HEK293 (cell line): ENCODE data around the gene IL23R.

ENCODE experiments used
- CTCF ChIA-PET: fragments of 350-600 bp; formaldehyde crosslinking; extraction: SDS; loops from one replicate; lab custom pipeline; 2021; ENCODE audit warnings: antibody characterized with exemption; lab: Yijun Ruan, JAX
- POLR2A ChIA-PET: fragments of 300-600 bp; formaldehyde crosslinking; extraction: SDS; loops from one replicate; lab custom pipeline; 2020; ENCODE audit warnings: antibody characterized with exemption, inconsistent platforms; lab: Yijun Ruan, JAX
- H3K27ac ChIP-seq: fragments of 200-500 bp; sonication (Bioruptor generic); 2 replicates; pipeline ENCODE4 v1.5.1; 2014; ENCODE audit warnings: low read depth, low read length, control low read depth, inconsistent platforms; ENCODE audit errors: extremely low read depth
- H3K36me3 ChIP-seq, 2 experiments: fragments of 200-500 bp in 1 of 2; sonication (Bioruptor generic) in 1 of 2; 1 replicate in 1 of 2; 2 replicates in 1 of 2; pipeline ENCODE4 v1.5.1; 2014 to 2017; ENCODE audit warnings: inconsistent platforms in 2 of 2, low read length in 2 of 2; ENCODE audit not compliant: control insufficient read depth in 2 of 2, insufficient read depth in 1 of 2
- H3K4me1 ChIP-seq: fragments of 200-500 bp; sonication (Bioruptor generic); 2 replicates; pipeline ENCODE4 v1.5.1; 2014; ENCODE audit warnings: mild to moderate bottlenecking, low read length, inconsistent platforms; ENCODE audit not compliant: control insufficient read depth, insufficient read depth
- H3K4me3 ChIP-seq: 2 replicates; pipeline ENCODE4 v1.5.1; 2011; ENCODE audit warnings: low read depth, mild to moderate bottlenecking, control low read depth, low read length, moderate library complexity
- H3K9me3 ChIP-seq: fragments of 200-500 bp; sonication (Bioruptor generic); 2 replicates; pipeline ENCODE4 v1.5.1; 2014; ENCODE audit warnings: low read depth, low read length, inconsistent platforms; ENCODE audit not compliant: control insufficient read depth, insufficient read depth
- FEZF1 ChIP-seq: fragments of 450-650 bp; formaldehyde crosslinking; IDR thresholded peaks from 2 replicates; pipeline ENCODE4 v1.5.1; 2016; ENCODE audit warnings: missing biosample characterization, missing genetic modification characterization
- GLIS2 ChIP-seq: fragments of 450-650 bp; formaldehyde crosslinking; IDR thresholded peaks from 2 replicates; pipeline ENCODE4 v1.5.1; 2016; ENCODE audit warnings: missing biosample characterization, missing genetic modification characterization
- HOXA7 ChIP-seq: sonication (generic); formaldehyde crosslinking; IDR thresholded peaks from 2 replicates; pipeline ENCODE4 v1.8.1; 2022; ENCODE audit warnings: missing genetic modification reagents, borderline replicate concordance
- IKZF3 ChIP-seq: fragments of 450-650 bp; IDR thresholded peaks from 2 replicates; pipeline ENCODE4 v1.5.0; 2018; ENCODE audit warnings: missing biosample characterization, mild to moderate bottlenecking, missing genetic modification characterization, moderate library complexity
- KLF1 ChIP-seq: fragments of 450-650 bp; formaldehyde crosslinking; IDR thresholded peaks from 2 replicates; pipeline ENCODE4 v1.5.1; 2016; ENCODE audit warnings: missing biosample characterization, missing genetic modification characterization
- SCRT1 ChIP-seq: fragments of 450-650 bp; formaldehyde crosslinking; IDR thresholded peaks from 2 replicates; pipeline ENCODE4 v1.5.1; 2016; ENCODE audit warnings: missing biosample characterization, missing genetic modification characterization, borderline replicate concordance
- SETDB1 ChIP-seq: IDR thresholded peaks from one replicate; pipeline ENCODE4 v1.6.1; 2017; ENCODE audit warnings: mild to moderate bottlenecking, low read length, moderate library complexity, mixed read lengths; ENCODE audit not compliant: insufficient read length
- ZBTB21 ChIP-seq: fragments of 450-650 bp; formaldehyde crosslinking; IDR thresholded peaks from 2 replicates; pipeline ENCODE4 v1.5.1; 2017; ENCODE audit warnings: missing biosample characterization, missing genetic modification characterization
- ZBTB7A ChIP-seq: fragments of 450-650 bp; formaldehyde crosslinking; IDR thresholded peaks from 2 replicates; pipeline ENCODE4 v1.5.1; 2016; ENCODE audit warnings: low read depth, missing biosample characterization, missing genetic modification characterization
- ZFHX2 ChIP-seq: fragments of 450-650 bp; formaldehyde crosslinking; conservative IDR thresholded peaks from 2 replicates; pipeline ENCODE4 v1.5.1; 2016; ENCODE audit warnings: missing biosample characterization, missing genetic modification characterization
- ZFP3 ChIP-seq: fragments of 450-650 bp; formaldehyde crosslinking; IDR thresholded peaks from 2 replicates; pipeline ENCODE4 v1.5.1; 2016; ENCODE audit warnings: low read depth, missing biosample characterization, missing genetic modification characterization
- ZNF10 ChIP-seq: fragments of 450-650 bp; formaldehyde crosslinking; IDR thresholded peaks from 2 replicates; pipeline ENCODE4 v1.5.1; 2017; ENCODE audit warnings: missing biosample characterization, missing genetic modification characterization
- ZNF202 ChIP-seq: fragments of 450-650 bp; formaldehyde crosslinking; IDR thresholded peaks from 2 replicates; pipeline ENCODE4 v1.5.1; 2016; ENCODE audit warnings: missing biosample characterization, missing genetic modification characterization, borderline replicate concordance
- ZNF211 ChIP-seq: fragments of 450-650 bp; formaldehyde crosslinking; IDR thresholded peaks from 2 replicates; pipeline ENCODE4 v1.5.1; 2016; ENCODE audit warnings: low read depth, missing biosample characterization, missing genetic modification characterization
- ZNF23 ChIP-seq: fragments of 450-650 bp; formaldehyde crosslinking; IDR thresholded peaks from 2 replicates; pipeline ENCODE4 v1.5.1; 2016; ENCODE audit warnings: missing biosample characterization, missing genetic modification characterization, borderline replicate concordance
- ZNF239 ChIP-seq: fragments of 450-650 bp; formaldehyde crosslinking; IDR thresholded peaks from 2 replicates; pipeline ENCODE4 v1.5.1; 2016; ENCODE audit warnings: missing biosample characterization, missing genetic modification characterization
- ZNF266 ChIP-seq: fragments of 450-650 bp; formaldehyde crosslinking; IDR thresholded peaks from 2 replicates; pipeline ENCODE4 v1.5.1; 2016; ENCODE audit warnings: missing biosample characterization, missing genetic modification characterization, low read depth
- ZNF311 ChIP-seq: fragments of 450-650 bp; formaldehyde crosslinking; IDR thresholded peaks from 2 replicates; pipeline ENCODE4 v1.5.1; 2017; ENCODE audit warnings: missing biosample characterization, missing genetic modification characterization, borderline replicate concordance
- ZNF335 ChIP-seq: fragments of 450-650 bp; formaldehyde crosslinking; conservative IDR thresholded peaks from 2 replicates; pipeline ENCODE4 v1.5.1; 2016; ENCODE audit warnings: missing biosample characterization, missing genetic modification characterization
- ZNF341 ChIP-seq: fragments of 450-650 bp; formaldehyde crosslinking; IDR thresholded peaks from 2 replicates; pipeline ENCODE4; 2016; ENCODE audit warnings: low read depth, missing biosample characterization, missing genetic modification characterization
- ZNF354C ChIP-seq: fragments of 450-650 bp; formaldehyde crosslinking; IDR thresholded peaks from 2 replicates; pipeline ENCODE4 v1.5.1; 2016; ENCODE audit warnings: missing biosample characterization, missing genetic modification characterization, low read depth, borderline replicate concordance
- ZNF37A ChIP-seq: fragments of 450-650 bp; IDR thresholded peaks from 2 replicates; pipeline ENCODE4 v1.5.1; 2018; ENCODE audit warnings: missing biosample characterization, missing genetic modification characterization
- ZNF391 ChIP-seq: fragments of 450-650 bp; formaldehyde crosslinking; IDR thresholded peaks from 2 replicates; pipeline ENCODE4 v1.5.1; 2016; ENCODE audit warnings: low read depth, missing biosample characterization, missing genetic modification characterization, borderline replicate concordance
- ZNF423 ChIP-seq: fragments of 450-650 bp; formaldehyde crosslinking; IDR thresholded peaks from 2 replicates; pipeline ENCODE4 v1.5.1; 2016; ENCODE audit warnings: missing biosample characterization, missing genetic modification characterization
- ZNF426 ChIP-seq: fragments of 450-650 bp; formaldehyde crosslinking; IDR thresholded peaks from 2 replicates; pipeline ENCODE4 v1.5.1; 2017; ENCODE audit warnings: missing biosample characterization, missing genetic modification characterization, mild to moderate bottlenecking, inconsistent platforms, moderate library complexity
- ZNF610 ChIP-seq: fragments of 450-650 bp; formaldehyde crosslinking; IDR thresholded peaks from 2 replicates; pipeline ENCODE4 v1.5.1; 2016; ENCODE audit warnings: missing biosample characterization, missing genetic modification characterization, borderline replicate concordance
- ZNF623 ChIP-seq: fragments of 450-650 bp; formaldehyde crosslinking; IDR thresholded peaks from 2 replicates; pipeline ENCODE4 v1.5.1; 2016; ENCODE audit warnings: missing biosample characterization, missing genetic modification characterization
- ZNF629 ChIP-seq: fragments of 450-650 bp; formaldehyde crosslinking; IDR thresholded peaks from 2 replicates; pipeline ENCODE4 v1.5.1; 2017; ENCODE audit warnings: missing biosample characterization, missing genetic modification characterization
- ZNF670 ChIP-seq: fragments of 450-650 bp; formaldehyde crosslinking; IDR thresholded peaks from 2 replicates; pipeline ENCODE4 v1.5.1; 2016; ENCODE audit warnings: missing biosample characterization, missing genetic modification characterization, low read depth
- ZNF747 ChIP-seq: fragments of 450-650 bp; formaldehyde crosslinking; IDR thresholded peaks from 2 replicates; pipeline ENCODE4 v1.5.1; 2016; ENCODE audit warnings: missing biosample characterization, missing genetic modification characterization
- ZNF776 ChIP-seq: fragments of 450-650 bp; formaldehyde crosslinking; IDR thresholded peaks from 2 replicates; pipeline ENCODE4 v1.5.0; 2017; ENCODE audit warnings: missing biosample characterization, missing genetic modification characterization, borderline replicate concordance
- ZNF777 ChIP-seq: fragments of 450-650 bp; formaldehyde crosslinking; IDR thresholded peaks from 2 replicates; pipeline ENCODE4 v1.5.1; 2017; ENCODE audit warnings: missing biosample characterization, missing genetic modification characterization, borderline replicate concordance
- ZSCAN30 ChIP-seq: fragments of 450-650 bp; IDR thresholded peaks from 2 replicates; pipeline ENCODE4 v1.5.1; 2018; ENCODE audit warnings: missing biosample characterization, mild to moderate bottlenecking, missing genetic modification characterization, moderate library complexity
- TF ChIP-seq, protein P1 (sequence below): fragments of 450-650 bp; formaldehyde crosslinking; IDR thresholded peaks from 2 replicates; pipeline ENCODE4 v1.5.1; 2016; ENCODE audit warnings: missing biosample characterization, missing genetic modification characterization
- TF ChIP-seq, protein P2 (sequence below): fragments of 450-650 bp; formaldehyde crosslinking; IDR thresholded peaks from 2 replicates; pipeline ENCODE4 v1.5.0; 2017; ENCODE audit warnings: missing biosample characterization, missing genetic modification characterization, borderline replicate concordance

The IL23R gene

DNA sequence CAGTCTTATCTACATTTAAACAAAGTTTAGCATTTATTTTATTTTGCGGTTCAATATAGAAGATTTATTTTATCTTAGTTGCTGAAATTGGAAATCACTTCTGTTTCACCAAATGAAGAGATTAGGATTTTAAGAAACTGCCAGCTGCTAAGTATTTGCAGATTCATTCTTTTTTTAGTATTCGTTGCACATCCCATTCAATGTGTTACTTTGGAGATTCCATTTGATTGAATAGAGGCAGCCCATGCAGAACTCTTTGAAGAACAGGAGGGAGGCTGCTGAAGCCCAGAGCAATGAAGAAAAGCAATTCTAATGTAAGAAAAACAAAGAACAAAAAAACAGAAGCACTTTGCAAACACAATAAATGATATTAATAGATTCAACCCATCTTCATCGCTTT, 102.8 kb downstream of the IL23R start:
- H3K36me3 ChIP-seq = no peaks in the 10 kb centered on the region
- H3K4me3 ChIP-seq = no peak overlapping the region
- no peak for TF ChIP-seq ZNF341 (tag by site-specific recombination)
- no peak for TF ChIP-seq HOXA7 (CRISPR knock-in tag)
- no peak for TF ChIP-seq ZBTB7A
- no peak for TF ChIP-seq ZNF10 (tag by site-specific recombination)
- TF ChIP-seq, protein P1, sequence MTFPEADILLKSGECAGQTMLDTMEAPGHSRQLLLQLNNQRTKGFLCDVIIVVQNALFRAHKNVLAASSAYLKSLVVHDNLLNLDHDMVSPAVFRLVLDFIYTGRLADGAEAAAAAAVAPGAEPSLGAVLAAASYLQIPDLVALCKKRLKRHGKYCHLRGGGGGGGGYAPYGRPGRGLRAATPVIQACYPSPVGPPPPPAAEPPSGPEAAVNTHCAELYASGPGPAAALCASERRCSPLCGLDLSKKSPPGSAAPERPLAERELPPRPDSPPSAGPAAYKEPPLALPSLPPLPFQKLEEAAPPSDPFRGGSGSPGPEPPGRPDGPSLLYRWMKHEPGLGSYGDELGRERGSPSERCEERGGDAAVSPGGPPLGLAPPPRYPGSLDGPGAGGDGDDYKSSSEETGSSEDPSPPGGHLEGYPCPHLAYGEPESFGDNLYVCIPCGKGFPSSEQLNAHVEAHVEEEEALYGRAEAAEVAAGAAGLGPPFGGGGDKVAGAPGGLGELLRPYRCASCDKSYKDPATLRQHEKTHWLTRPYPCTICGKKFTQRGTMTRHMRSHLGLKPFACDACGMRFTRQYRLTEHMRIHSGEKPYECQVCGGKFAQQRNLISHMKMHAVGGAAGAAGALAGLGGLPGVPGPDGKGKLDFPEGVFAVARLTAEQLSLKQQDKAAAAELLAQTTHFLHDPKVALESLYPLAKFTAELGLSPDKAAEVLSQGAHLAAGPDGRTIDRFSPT (tag by site-specific recombination) = no peak
- no peak for TF ChIP-seq ZNF239
- no peak for TF ChIP-seq ZNF776 (tag by site-specific recombination)
- TF ChIP-seq ZNF311 (tag by site-specific recombination) = no peak
- no peak for TF ChIP-seq FEZF1
- no peak for TF ChIP-seq ZNF354C (tag by site-specific recombination)
- TF ChIP-seq GLIS2 (tag by site-specific recombination) = no peak
- no peak for TF ChIP-seq ZFHX2 (tag by site-specific recombination)
- no peak for TF ChIP-seq SETDB1
- TF ChIP-seq ZNF423 (tag by site-specific recombination) = no peak
- TF ChIP-seq ZNF37A = no peak
- TF ChIP-seq IKZF3 (tag by site-specific recombination) = no peak
- no peak for TF ChIP-seq ZNF747 (tag by site-specific recombination)
- TF ChIP-seq ZNF266 (tag by site-specific recombination) = no peak
- no peak for TF ChIP-seq ZNF391 (tag by site-specific recombination)
- no peak for TF ChIP-seq ZNF610
- H3K9me3 ChIP-seq = no peaks in the 10 kb centered on the region
- no peaks in the 10 kb centered on the region for H3K4me1 ChIP-seq
- CTCF ChIA-PET = interaction anchor here (0.6 kb wide), 1 partner anchor 28 kb away, joined by 3 read pairs; no protein-coding TSS in a partner anchor
- no peak overlapping the region for H3K27ac ChIP-seq
- POLR2A ChIA-PET = no interaction called here

DNA sequence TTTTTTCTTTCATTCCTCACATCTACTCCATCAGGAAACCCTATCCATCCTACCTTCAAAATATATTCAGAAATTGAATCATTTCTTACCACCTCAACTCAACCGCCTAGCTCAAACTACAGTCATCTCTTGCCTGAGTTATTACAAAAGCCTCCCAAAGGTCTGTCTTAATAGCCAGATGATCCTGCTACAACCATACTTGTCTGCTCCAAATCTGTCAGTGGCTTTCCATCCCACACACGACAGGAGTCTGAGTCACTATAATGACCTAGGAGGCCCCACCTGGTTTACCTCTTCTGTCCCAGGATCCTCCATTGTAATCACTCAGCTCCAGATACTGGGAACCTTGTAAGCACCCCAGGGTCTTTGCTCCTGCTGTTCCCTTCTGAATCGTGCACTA, 104.3 kb downstream of the IL23R start:
- Histone ChIP-seq H3K4me1 (no peaks in the 10 kb centered on the region), H3K36me3 (no peaks in the 10 kb centered on the region), H3K9me3 (no peaks in the 10 kb centered on the region), H3K27ac (no peak overlapping the region), H3K4me3 (no peak overlapping the region)
- POLR2A ChIA-PET = no interaction called here
- CTCF ChIA-PET = interaction anchor here (1.2 kb wide), 1 partner anchor 9 kb away, joined by 3 read pairs; no protein-coding TSS in a partner anchor
- TF ChIP-seq ZNF426 (tag by site-specific recombination) (no peak), ZSCAN30 (tag by site-specific recombination) (no peak), ZNF776 (tag by site-specific recombination) (no peak), ZBTB21 (no peak), ZNF623 (no peak), SCRT1 (tag by site-specific recombination) (no peak), KLF1 (tag by site-specific recombination) (no peak), ZNF335 (tag by site-specific recombination) (no peak), ZNF670 (tag by site-specific recombination) (no peak), ZNF211 (tag by site-specific recombination) (no peak), ZNF23 (tag by site-specific recombination) (no peak), ZNF629 (tag by site-specific recombination) (no peak), ZFP3 (tag by site-specific recombination) (no peak), ZNF202 (tag by site-specific recombination) (no peak), ZNF777 (tag by site-specific recombination) (no peak)
- TF ChIP-seq, protein P2, sequence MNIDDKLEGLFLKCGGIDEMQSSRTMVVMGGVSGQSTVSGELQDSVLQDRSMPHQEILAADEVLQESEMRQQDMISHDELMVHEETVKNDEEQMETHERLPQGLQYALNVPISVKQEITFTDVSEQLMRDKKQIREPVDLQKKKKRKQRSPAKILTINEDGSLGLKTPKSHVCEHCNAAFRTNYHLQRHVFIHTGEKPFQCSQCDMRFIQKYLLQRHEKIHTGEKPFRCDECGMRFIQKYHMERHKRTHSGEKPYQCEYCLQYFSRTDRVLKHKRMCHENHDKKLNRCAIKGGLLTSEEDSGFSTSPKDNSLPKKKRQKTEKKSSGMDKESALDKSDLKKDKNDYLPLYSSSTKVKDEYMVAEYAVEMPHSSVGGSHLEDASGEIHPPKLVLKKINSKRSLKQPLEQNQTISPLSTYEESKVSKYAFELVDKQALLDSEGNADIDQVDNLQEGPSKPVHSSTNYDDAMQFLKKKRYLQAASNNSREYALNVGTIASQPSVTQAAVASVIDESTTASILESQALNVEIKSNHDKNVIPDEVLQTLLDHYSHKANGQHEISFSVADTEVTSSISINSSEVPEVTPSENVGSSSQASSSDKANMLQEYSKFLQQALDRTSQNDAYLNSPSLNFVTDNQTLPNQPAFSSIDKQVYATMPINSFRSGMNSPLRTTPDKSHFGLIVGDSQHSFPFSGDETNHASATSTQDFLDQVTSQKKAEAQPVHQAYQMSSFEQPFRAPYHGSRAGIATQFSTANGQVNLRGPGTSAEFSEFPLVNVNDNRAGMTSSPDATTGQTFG (tag by site-specific recombination) = no peak
